ENCODE results near the gene ESPN. TPM values are rescaled to one million over a fixed set of nuclear protein-coding genes. Genes with fewer than 3 reads are reported as not detected.

ESPN gene
- total and polyA plus RNA-seq, 7 donors: 0.55 to 202 (median 86.5) TPM; not detected in 2

GRCh38 chr1:6414443-6414844 lies 10.1 kb upstream of the ESPN start:
- no peak for DNase-seq
- no peak overlapping the region for H3K4me3 ChIP-seq
- TF ChIP-seq EP300 (IDR thresholded peaks at IDR 0.05) (no peak), POLR2A (IDR thresholded peaks at IDR 0.05) (no peak)
- intact Hi-C loops (cut with DNase I): no loop called here
- H3K4me1 ChIP-seq: peaks cover 0 to 10% (median 8%) of the 10 kb centered on the region in 4 donors
- H3K36me3 ChIP-seq: no peaks in the 10 kb centered on the region
- H3K9me3 ChIP-seq: no peaks in the 10 kb centered on the region
- 1 to 8% methylated on average over 15 of the region's 15 CpGs for WGBS, 2 donors
- no peak overlapping the region for H3K27ac ChIP-seq
- H3K27me3 ChIP-seq: peaks cover 34 to 85% (median 51%) of the 10 kb centered on the region in 3 donors

- intact Hi-C loops (cut with DNase I): no loop called here
- TF ChIP-seq POLR2A (IDR thresholded peaks at IDR 0.05): no peak
- no peak for TF ChIP-seq POLR2AphosphoS5 (IDR thresholded peaks at IDR 0.05)
- no peak for TF ChIP-seq EP300 (IDR thresholded peaks at IDR 0.05)
- TF ChIP-seq, protein P1, sequence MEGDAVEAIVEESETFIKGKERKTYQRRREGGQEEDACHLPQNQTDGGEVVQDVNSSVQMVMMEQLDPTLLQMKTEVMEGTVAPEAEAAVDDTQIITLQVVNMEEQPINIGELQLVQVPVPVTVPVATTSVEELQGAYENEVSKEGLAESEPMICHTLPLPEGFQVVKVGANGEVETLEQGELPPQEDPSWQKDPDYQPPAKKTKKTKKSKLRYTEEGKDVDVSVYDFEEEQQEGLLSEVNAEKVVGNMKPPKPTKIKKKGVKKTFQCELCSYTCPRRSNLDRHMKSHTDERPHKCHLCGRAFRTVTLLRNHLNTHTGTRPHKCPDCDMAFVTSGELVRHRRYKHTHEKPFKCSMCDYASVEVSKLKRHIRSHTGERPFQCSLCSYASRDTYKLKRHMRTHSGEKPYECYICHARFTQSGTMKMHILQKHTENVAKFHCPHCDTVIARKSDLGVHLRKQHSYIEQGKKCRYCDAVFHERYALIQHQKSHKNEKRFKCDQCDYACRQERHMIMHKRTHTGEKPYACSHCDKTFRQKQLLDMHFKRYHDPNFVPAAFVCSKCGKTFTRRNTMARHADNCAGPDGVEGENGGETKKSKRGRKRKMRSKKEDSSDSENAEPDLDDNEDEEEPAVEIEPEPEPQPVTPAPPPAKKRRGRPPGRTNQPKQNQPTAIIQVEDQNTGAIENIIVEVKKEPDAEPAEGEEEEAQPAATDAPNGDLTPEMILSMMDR (IDR thresholded peaks at IDR 0.05): no peak
- no peak for DNase-seq
- Histone ChIP-seq H3K27ac (no peak overlapping the region), H3K27me3 (peaks cover 40 to 91% (median 57%) of the 10 kb centered on the region in 3 donors), H3K4me3 (no peak overlapping the region), H3K36me3 (no peaks in the 10 kb centered on the region), H3K9me3 (no peaks in the 10 kb centered on the region), H3K4me1 (peaks cover 0 to 16% (median 15%) of the 10 kb centered on the region in 4 donors)
- 15 to 47% methylated on average over 17 of the region's 17 CpGs for WGBS, 2 donors
These were observed 9.5 kb upstream of the ESPN start for GRCh38 chr1:6414881-6415626.

DNA sequence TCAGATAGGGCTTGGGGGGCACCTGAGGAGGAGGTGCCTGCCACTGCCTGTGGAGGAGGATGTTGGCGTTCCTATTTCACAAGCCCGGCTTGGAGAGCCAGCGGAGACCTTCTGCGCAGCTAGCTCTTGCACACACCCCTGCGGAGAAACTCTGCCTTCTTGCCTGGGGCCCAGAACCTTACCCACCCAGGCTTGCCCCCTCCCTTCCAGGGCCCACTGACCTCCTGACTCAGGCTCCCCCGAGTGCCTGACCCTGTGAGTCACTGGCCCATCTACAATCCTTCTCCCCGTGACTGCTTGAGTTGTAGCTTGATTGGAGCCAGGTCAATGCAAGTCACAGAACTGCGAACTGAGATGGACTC lies 8.3 kb upstream of the ESPN start:
- 81 to 92% methylated on average over 8 of the region's 8 CpGs for WGBS, 2 donors
- Histone ChIP-seq H3K27ac (no peak overlapping the region), H3K4me3 (no peak overlapping the region), H3K9me3 (no peaks in the 10 kb centered on the region), H3K27me3 (peaks cover 50 to 97% (median 69%) of the 10 kb centered on the region in 3 donors), H3K36me3 (no peaks in the 10 kb centered on the region), H3K4me1 (peaks cover 0 to 26% (median 23%) of the 10 kb centered on the region in 4 donors)
- DNase-seq: no peak
- TF ChIP-seq POLR2A (IDR thresholded peaks at IDR 0.05) (no peak), EP300 (IDR thresholded peaks at IDR 0.05) (no peak), POLR2AphosphoS5 (IDR thresholded peaks at IDR 0.05) (no peak)
- TF ChIP-seq, protein P1 (IDR thresholded peaks at IDR 0.05): no peak
- intact Hi-C loops (cut with DNase I): no loop called here

- TF ChIP-seq POLR2AphosphoS5 (IDR thresholded peaks at IDR 0.05) (no peak), POLR2A (IDR thresholded peaks at IDR 0.05) (no peak), EP300 (IDR thresholded peaks at IDR 0.05) (no peak)
- TF ChIP-seq, protein P1 (IDR thresholded peaks at IDR 0.05): no peak
- WGBS, 2 donors: 86 to 95% methylated on average over 5 of the region's 5 CpGs
- no peaks in the 10 kb centered on the region for H3K36me3 ChIP-seq
- no peak for DNase-seq
- no peaks in the 10 kb centered on the region for H3K9me3 ChIP-seq
- intact Hi-C loops (cut with DNase I): no loop called here
- H3K4me1 ChIP-seq: peaks cover 0 to 26% (median 23%) of the 10 kb centered on the region in 4 donors
- peaks cover 50 to 97% (median 75%) of the 10 kb centered on the region in 3 donors for H3K27me3 ChIP-seq
- no peak overlapping the region for H3K27ac ChIP-seq
- H3K4me3 ChIP-seq: no peak overlapping the region
These were observed 7.7 kb upstream of the ESPN start for GRCh38 chr1:6416906-6417305.

- TF ChIP-seq POLR2AphosphoS5 (IDR thresholded peaks at IDR 0.05) (no peak), POLR2A (IDR thresholded peaks at IDR 0.05) (no peak), EP300 (IDR thresholded peaks at IDR 0.05) (no peak)
- TF ChIP-seq, protein P1 (IDR thresholded peaks at IDR 0.05): no peak
- H3K36me3 ChIP-seq: no peaks in the 10 kb centered on the region
- no peak for DNase-seq
- peaks cover 0 to 28% (median 24%) of the 10 kb centered on the region in 4 donors for H3K4me1 ChIP-seq
- intact Hi-C loops (cut with DNase I): no loop called here
- peaks cover 52 to 100% (median 86%) of the 10 kb centered on the region in 3 donors for H3K27me3 ChIP-seq
- no peaks in the 10 kb centered on the region for H3K9me3 ChIP-seq
- no peak overlapping the region for H3K27ac ChIP-seq
- H3K4me3 ChIP-seq: no peak overlapping the region
- WGBS, 2 donors: 48 to 61% methylated on average over 8 of the region's 8 CpGs
These were observed 6.5 kb upstream of the ESPN start for GRCh38 chr1:6417961-6418667.

Data from sigmoid colon (tissue), 7 donors.